NB4 (cell line): ENCODE results near the gene HHIPL2.
"Not testable (repeated sequence)": the region's sequence is repeated elsewhere in the genome, so short reads cannot be mapped to it uniquely, and the experiment has no call there.

ENCODE experiments used
- CTCF ChIP-seq: IDR thresholded peaks from one replicate; pipeline ENCODE4 v1.5.1; 2012; ENCODE audit warnings: low read depth, low read length
- MYC ChIP-seq: IDR thresholded peaks from 2 replicates; pipeline ENCODE4 v1.6.1; 2011; ENCODE audit warnings: low read depth, low read length

- TF ChIP-seq MYC, CTCF: not testable (repeated sequence)
These were observed 74.2 kb downstream of the HHIPL2 start for GRCh38 chr1:222473717-222474116.
